Fibroblast of skin of right biceps (primary cell): ENCODE measurements around the gene UBR3.
A peak's percentile ranks its signal among the peaks of the same experiment; 100 is the strongest.
"Not testable (repeated sequence)": the region's sequence is repeated elsewhere in the genome, so short reads cannot be mapped to it uniquely, and the experiment has no call there.

Source experiments
- DNase-seq: peaks from one replicate; pipeline ENCODE4 v3.0.0-alpha.2; 2013

The UBR3 gene

DNA sequence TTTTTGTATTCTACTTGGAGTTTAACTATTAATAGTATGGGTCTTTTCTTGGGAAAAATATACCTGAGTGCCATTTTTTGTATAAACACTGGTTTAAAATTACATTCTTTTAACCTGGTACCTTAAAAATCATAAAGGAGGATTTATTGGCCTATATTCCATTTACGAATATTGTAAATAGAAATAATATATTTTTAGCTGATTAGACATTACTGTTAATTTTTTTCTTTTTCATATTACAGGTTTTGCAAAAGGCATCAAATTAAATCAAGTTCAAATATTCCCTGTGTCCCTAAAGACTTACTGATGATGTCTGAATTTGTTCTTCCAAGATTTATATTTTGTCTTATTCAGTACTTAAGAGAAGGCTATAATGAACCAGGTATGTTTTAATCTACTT lies 44.7 kb downstream of the UBR3 start:
- DNase-seq, result no peak

DNA sequence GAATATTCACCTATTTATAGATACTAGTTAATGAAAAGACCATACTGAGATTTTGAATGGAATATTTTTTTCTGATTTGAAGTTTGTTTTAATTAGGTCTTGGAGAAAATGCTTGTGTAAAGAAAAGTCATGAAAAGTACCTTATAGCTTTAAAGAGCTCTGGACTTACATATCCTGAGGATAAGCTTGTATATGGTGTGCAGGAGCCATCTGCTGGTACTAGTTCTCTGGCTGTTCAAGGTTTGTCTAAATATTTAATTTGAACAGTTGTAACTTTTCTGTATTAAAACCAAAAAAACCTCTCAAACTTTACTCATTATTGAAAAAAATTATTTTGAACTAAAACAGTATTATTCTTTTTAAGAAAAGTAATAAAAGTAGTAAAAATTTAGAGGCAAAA lies 50.1 kb downstream of the UBR3 start:
- peak; percentile 9 for DNase-seq

DNA sequence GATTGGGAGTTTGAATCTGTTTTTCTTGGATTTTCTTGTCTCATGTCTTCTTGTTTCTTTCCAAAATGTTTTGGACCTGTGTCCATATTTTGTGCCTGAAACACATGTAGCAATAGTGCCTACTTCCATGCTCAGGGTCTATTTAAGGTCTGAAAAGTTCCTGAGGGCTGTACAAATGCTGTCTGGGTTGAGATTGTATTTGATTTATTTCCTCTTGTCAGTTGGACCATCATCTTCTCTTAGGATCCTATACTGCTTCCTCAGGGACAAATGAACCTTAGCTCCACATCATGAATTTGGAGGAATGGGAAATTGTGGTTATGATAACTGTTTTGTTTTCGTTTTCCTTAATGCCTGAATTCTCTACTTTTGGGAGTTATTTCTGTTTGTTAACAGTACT lies 59.9 kb downstream of the UBR3 start:
- DNase-seq, result no peak

DNA sequence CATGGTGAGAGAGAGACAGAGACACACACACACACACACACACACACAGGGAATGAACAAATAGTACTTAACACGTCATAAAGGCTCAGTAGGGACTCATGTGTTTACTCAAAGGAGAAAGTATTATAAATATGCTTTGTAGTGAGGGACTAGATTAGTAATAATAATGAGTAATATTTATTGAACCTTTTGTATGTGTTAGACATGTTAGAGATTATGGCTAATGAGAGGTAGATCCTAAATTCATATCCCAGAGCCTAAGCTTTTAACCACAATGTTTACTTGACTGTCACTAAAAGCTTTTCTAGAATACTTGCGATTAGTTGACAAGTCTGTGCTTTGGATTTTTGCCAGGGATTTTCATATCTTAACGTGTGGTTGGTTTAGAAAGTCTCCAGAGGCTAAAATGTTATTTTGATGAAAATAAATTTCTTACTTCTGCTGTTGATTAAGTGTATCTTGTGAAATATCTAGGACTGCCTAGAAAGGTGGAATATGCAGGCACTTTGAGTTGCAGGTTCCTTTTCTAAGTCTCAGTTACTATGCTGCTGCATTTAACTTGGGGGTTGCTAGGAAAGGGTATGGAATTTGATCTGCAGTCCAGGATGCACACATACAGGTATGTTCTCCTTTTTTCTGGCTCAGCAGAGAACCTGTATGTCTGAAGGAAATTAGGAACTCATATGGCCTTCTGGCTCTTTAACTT lies 64.5 kb downstream of the UBR3 start:
- peak; percentile 28 for DNase-seq

DNA sequence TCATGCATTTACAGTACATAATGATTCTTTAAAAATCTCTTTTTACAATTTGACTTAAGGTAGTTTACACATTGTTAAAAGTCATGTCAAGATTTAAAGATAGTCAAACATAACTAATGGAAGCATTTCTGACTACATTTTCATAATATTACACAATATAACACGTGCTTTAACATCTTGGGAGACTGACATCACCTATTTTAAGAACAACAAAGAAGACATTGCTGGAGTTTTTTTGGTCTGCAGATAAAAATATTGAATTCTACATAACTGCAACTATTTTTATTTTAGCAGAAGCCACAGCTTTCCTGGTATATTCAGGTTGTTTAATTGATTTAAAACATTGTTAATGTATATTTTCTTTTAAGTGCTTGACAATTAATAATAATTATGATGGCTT lies 65.7 kb downstream of the UBR3 start:
- no peak for DNase-seq

DNA sequence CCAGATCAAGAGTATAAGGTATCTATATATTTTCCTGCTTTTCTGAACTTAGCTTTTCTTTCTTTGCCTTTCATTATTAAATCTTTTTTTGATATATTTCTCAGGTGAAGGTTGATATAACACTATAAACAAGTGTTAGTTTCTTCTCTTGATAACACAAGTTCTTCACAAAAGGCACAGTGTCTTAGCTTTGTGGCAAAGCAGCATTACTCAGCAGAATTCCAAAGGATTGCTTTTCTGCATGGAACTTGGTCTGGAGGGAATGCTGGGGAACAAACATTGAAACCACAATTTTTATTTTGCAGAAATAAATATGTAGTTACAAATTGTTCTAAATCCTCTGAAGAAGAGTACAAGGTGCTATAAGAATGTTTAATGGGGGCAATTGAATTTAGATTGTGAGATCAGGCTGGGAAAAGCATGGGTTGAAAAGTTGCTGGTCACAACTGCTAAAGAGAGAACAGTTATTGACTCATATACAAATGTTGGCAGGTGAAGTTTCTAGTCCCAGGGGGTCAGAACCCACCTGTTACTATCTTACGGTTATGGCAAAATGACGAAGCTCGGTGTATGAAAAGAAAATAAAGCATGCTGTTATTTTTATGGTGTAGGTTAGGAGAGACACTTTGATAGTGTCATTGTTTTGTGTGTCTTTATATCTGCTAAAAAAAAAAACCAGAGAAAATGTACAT lies 68.2 kb downstream of the UBR3 start:
- peak; percentile 8 for DNase-seq

DNA sequence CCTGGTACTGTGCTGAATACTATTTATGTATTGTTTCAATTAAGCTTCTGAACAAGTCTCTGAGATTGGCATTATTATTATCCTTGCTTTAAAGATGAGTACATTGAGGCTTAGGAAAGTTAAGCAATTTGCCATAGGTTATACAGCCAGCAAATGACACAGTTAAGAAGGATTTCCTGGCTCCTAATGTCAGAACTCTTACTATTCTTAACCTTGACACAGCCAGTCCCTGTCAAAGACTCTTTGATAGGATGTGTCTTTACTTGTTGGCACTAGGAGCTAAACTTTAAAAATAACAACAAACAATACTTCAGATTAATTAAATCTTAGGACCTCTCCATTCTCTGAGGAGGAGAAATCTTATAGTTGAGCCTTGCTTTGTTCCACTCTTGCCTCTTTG lies 70.6 kb downstream of the UBR3 start:
- DNase-seq, result no peak

DNA sequence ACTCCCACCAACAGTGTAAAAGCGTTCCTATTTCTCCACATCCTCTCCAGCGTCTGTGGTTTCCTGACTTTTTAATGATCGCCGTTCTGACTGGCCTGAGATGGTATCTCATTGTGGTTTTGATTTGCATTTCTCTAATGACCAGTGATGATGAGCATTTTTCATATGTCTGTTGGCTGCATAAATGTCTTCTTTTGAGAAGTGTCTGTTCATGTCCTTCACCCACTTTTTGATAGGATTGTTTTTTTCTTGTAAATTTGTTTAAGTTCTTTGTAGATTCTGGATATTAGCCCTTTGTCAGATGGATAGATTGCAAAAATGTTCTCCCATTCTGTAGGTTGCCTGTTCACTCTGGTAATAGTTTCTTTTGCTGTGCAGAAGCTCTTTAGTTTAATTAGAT lies 72.8 kb downstream of the UBR3 start:
- DNase-seq, result not testable (repeated sequence)

DNA sequence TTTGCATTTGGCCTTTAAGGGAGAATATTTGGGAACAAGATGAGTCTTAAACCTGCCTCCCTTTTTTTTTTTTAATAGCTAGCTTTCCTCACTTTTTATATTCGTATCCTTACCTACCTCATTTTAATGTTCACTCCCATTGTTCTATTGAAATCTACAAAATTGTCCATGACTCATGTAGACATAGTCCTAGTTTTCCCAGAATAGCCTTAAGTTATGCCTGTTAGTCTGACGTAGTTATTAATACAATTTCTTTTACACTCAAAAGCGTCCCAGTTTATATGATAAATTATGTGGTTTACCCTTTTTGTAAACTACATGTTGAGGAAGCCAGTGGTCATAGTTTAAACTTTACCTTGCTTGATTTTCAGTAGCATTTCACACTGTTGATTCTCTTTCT lies 73.4 kb downstream of the UBR3 start:
- no peak for DNase-seq

DNA sequence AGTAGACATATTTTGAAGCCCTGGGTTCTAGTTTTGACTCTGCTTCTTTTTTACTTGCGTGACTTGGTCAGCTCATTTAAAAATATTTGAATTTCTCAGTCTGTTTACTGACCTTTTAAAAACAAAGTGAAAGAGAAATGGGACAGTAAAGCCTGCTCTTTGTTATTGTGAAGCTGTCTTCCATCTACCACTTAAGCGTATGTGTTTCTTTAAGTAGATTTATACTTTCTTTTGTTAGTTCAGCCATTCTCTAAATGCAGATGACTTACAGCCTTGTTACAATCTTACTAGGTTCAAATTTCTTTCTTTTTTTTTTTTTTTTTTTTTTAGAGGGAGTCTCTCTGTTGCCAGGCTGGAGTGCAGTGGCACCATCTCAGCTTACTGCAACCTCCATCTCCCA lies 79.5 kb downstream of the UBR3 start:
- DNase-seq, result no peak

DNA sequence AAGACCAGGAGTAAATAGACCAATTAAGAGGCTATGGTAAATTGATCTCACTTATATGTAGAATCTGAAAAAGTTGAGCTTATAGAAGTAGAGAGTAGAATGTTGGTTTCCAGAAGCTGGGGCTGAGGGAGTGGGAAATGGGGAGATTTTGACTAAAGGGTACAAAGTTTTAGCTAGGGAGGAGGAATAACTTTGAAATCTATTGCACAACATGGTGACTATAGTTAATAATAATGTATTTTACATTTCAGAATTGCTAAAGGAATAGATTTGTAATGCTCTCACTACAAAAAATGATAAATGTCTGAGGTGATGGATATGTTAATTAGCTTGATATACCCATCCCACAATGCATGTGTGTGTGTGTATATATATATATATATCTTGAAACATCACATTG lies 82.1 kb downstream of the UBR3 start:
- DNase-seq, result no peak

DNA sequence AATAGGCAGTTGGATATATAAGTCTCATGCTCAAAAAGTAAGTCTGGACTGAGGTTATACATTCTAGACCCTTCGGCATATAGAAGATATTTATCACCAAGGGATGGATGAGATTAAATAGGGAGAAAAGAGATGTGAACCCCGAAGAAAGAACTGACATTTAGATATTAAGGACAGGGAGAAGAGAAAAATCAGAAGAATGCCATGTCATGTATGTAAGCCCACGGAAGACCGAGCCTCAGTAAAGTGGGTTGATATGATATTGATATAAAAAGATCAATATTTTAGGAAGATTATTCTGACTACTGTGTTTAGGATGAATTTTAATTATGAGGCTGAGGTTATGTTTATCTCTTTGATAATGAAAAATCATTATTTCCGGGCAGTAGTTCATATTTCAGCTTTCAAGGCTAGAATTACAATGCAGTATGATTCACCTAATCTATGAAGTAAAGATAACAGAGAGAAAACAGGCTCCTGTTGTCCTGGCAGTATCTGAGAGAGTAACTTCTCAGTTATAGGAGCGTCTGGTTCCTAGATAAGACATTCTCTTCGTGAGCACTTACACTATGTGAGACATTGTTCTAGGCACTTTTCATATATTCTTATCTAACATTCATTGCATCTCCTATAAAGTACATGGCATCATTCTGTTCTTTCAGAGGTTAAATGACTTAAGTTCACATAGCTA lies 83.0 kb downstream of the UBR3 start:
- no peak for DNase-seq

DNA sequence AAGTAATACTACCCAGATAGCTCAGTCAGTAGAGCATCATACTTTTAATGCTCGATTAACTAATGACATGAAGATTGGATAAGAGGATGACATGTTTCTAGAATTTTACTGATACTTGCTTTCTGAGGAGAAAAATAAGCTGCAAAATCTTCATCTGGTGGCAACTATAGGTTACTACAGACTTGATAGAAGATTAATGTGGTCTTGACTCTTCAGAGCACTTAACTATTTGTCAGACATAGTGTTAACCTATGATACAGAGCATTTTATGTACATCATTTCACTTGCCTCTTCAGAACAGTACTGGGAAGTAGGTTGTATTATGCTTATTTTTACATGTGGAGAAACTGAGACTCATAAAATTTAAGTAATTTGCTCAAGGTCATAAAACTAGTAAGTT lies 83.9 kb downstream of the UBR3 start:
- DNase-seq, result no peak

DNA sequence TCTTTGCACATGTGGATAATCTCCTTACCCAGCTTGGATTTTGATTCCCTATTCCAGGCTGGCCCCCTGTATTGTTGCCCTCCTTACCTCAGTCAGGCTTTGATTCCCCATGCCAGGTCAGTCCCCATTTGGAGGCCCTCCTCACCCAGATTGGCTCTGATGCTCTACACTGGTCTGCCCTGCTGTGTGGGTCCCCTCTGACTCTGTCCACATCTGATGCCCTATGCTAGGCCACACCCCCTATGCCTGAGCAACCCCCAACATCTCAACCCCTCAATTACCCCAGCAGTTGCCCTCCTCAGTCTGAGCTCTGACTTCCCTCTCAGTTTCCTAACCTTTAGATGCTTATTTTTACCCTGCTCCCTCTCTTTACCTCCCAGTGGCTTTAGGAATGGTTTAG lies 89.4 kb downstream of the UBR3 start:
- no peak for DNase-seq

DNA sequence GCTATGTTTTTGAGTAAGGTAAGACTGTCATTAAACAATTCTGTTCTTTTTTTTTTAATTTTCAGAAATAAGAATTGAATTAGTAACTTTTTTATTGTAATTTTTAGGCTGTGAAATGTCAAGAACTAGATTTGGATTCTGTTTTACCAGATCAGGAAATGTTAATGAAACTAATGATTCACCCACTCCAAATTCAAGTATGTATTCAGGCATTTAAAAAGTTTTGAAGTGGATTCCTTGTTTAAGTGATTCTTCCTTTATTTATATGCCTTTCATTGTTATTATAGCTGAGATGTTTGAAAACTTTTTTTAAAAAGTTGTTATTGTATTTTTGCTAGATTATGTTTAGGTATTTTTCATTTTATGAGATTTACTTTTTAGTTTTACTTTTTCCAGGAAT lies 96.7 kb downstream of the UBR3 start:
- no peak for DNase-seq

DNA sequence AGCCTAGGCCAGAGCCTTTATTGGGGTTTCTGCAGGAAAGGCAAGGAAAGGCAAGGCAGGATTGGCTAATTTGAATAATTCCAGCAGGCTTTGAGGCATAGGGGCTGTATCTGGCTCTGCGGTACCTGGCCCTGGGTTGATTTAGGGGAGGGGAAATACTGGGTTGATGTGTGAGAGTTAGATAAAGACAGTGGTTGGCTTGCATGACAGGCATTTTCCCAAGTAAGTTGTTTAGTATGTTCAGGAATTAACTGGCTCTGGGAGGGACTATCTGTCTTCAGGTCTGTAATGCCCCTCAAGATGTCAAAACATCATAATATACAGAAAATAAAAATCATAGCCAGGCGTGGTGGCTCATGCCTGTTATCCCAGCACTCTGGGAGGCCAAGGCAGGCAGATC lies 98.7 kb downstream of the UBR3 start:
- no peak for DNase-seq

DNA sequence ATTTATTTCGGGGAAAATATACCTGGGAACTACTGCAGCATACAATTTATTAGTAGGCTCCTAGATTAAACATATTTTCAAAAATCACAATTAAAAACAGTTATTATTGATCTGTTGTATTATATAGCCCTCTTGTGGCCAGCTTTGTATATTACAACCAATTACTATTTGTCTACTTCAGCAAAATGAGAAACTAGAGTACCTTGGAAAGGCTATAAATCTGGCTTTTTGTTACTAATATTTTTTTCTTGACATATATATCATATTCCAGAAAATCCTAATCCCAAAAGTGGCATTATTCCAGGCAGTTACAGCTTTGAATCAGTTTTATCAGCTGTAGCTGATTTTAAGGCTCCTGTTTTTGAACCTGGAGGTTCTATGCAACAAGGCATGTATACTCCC lies 101.2 kb downstream of the UBR3 start:
- peak; percentile 43 for DNase-seq

DNA sequence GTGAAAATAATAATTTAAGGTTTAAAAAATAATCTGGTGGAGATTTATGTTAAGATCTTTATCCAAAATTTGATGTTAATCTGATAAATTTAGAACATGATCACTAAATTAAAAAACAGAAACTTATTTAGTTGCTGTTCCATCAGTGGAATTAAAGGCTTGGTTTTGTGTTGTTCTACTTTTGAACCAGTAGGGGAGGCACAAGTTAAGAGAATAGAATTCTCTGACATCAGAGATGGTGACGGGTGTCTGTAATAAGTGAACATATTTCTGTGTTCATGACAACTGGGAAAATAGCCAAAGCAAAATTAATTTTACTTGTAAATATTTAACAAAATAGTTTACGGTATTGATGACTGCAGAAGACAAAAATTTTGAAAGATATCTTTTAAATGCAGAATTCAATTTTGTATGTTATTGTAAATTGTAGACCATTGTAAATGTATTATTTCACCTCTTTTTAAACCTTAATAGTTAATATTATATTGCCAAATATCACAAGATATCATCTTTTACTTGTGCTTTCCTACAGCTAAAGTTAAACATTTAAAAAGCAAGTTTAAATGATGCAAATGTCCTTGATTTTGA lies 106.0 kb downstream of the UBR3 start:
- peak; percentile 40 for DNase-seq

DNA sequence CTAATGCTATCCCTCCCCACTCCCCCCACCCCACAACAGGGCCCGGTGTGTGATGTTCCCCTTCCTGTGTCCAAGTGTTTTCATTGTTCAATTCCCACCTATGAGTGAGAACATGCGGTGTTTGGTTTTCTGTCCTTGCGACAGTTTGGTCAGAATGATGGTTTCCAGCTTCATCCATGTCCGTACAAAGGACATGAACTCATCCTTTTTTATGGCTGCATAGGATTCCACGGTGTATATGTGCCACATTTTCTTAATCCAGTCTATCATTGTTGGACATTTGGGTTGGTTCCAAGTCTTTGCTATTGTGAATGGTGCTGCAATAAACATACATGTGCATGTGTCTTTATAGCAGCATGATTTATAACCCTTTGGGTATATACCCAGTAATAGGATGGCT lies 109.4 kb downstream of the UBR3 start:
- not testable (repeated sequence) for DNase-seq

DNA sequence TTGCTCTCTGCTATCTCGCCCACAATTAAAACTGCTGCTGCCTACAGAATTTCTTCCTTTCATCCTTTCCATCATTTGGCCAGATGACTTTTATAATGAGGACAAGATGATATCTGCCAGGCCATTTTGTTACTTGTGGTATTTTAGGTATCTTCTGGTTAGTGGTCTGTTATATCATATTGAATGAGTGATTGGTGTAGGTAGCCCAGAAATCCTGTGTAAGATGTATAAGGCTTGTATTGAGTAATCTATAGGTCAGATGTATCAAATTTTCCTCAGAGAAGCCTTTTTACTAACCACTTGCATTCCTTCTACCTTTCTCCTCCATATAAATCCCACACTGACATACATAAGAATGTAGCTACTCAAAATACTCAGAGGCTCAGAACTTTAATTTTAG lies 118.3 kb downstream of the UBR3 start:
- DNase-seq, result peak; percentile 25

DNA sequence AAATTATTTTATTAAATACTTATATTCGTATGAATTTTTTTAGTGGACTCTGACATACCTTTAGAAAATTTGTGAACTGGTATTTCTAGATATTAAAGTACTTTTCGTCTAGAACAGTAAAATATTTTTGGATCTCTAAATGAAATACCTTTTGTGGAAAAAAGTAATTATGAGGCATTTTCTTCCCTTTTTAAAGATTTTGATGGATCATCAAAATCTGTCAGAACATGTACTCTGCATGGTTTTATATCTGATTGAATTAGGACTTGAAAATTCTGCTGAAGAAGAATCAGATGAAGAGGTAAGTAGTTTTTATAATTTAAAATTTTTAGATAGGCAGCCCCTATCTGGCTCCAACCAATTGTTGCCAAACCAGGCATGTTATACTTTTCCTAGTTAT lies 118.8 kb downstream of the UBR3 start:
- no peak for DNase-seq

DNA sequence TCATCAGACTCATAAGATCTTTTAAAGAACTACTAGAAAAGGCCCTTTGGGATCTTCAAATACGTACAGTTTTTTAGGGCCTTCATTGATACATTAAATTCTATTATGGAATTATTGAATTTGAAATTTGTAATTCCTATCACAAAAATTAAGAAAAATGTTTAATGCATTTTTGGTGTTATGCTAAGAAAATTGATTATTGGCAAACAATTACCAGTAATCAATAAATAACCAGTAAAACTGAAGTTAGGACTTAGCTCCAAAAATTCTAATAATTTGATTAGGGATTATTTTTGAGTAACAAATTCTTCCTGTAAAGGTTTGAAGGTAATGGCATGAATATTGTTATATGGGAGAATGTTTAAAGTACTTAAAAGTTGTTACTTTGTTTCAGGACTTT lies 119.3 kb downstream of the UBR3 start:
- DNase-seq, result no peak

DNA sequence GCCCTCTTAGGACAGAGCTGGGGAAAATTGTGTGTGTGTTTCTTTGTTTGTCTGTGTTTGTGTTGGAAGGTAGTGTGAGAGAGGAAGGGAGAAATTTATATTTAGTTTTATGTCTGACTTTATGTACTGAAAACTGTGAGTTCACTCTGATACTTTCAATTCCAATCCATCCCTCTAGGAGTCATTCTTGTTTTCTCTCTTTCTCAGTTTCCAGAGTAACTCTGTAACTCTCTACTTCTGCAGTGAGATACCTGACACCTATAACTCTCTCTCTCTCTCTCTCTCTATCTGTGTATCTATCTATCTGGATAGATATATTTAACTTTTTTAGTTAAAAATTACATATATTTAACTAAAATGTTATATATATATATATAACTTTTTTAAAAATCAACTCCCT lies 128.7 kb downstream of the UBR3 start:
- DNase-seq, result no peak

DNA sequence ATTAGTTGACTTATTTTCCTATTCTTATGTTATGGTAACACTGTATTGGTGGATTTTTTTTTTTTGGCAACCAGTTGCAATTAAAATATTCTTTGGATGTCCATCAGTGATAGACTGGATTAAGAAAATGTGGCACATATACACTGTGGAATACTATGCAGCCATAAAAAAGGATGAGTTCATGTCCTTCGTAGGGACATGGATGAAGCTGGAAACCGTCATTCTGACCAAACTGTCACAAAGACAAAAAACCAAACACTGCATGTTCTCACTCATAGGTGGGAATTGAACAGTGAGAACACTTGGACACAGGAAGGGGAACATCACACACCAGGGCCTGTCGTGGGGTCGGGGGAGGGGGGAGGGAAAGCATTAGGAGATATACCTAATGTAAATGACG lies 130.0 kb downstream of the UBR3 start:
- not testable (repeated sequence) for DNase-seq
